ENCODE data around the gene EMP1. TPM values are rescaled to one million over a fixed set of nuclear protein-coding genes. Genes with fewer than 3 reads are reported as not detected.

EMP1 gene
- total and polyA plus RNA-seq, 2 of the 8 experiments (the other 6 are each of a cell fraction or from before 2014, with no cell fraction given) = 0.17 to 0.65 TPM

DNA sequence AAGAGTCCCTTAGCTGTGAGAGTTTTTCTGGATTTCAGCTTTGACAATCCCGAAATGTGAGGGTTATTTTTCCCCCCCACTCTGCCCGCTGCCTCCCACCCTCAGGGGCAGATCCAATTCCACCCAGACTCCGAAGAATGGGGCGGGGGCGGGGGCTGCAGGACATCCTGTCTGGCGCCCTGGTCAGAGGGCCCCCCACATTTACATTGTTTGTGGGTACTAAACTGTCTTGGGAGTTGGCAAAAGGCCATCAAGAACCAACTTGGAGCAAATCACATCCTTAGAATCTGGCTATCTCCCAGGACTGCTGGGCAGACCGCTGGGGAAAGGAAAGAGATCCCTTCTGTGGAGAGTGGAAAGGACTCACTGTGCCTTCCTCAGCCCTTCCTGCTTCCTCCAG, 2.4 kb downstream of the EMP1 start:
- WGBS, 2 experiments (ENCODE audit: extremely low coverage in 1 of 2, insufficient coverage in 1 of 2, insufficient read length in 1 of 2, insufficient replicate concordance in 2 of 2, low coverage in 1 of 2, low lambda C conversion rate in 2 of 2, missing lambda C conversion rate in 1 of 2) = 79% methylated on average over 5 of the region's 7 CpGs; no CpG with 5 or more reads in 1 of the 2 experiments
- CTCF ChIA-PET (ENCODE audit: partially characterized antibody) = interaction anchor here (1.1 to 3.2 kb wide), 2 partner anchors 13 to 100 kb away, joined by 4 to 11 read pairs; no protein-coding TSS in a partner anchor

More for the DNA sequence above, 2.4 kb downstream of the EMP1 start:
- no peak overlapping the region for H3K14ac ChIP-seq (ENCODE audit: insufficient read length)
- H2AFZ ChIP-seq (ENCODE audit: low read length) = no peak overlapping the region
- H3K9ac ChIP-seq (replicated peaks in 1 of 4; ENCODE audit: extremely low read depth in 1 of 4, low read depth in 3 of 4, low read length in 3 of 4) = no peak overlapping the region
- H2BK12ac ChIP-seq (ENCODE audit: low read depth, low read length) = no peak overlapping the region
- H4K20me1 ChIP-seq (replicated peaks in 1 of 2; ENCODE audit: control insufficient read depth in 1 of 2, insufficient read depth in 2 of 2, low read length in 2 of 2) = no peaks in the 10 kb centered on the region
- no peak overlapping the region for H3K56ac ChIP-seq (replicated peaks; ENCODE audit: insufficient read length, low read depth, low read length)
- no peak overlapping the region for H4K5ac ChIP-seq (ENCODE audit: insufficient read length, low read depth, low read length)
- DNase-seq (ENCODE audit: low read depth in 1 of 2, low spot score in 2 of 2) (no peak), FAIRE-seq (no peak)
- H3K36me3 ChIP-seq (ENCODE audit: control insufficient read depth in 2 of 4, insufficient read depth in 4 of 4, low read length in 3 of 4) = no peaks in the 10 kb centered on the region
- H3K4me1 ChIP-seq (replicated peaks in 1 of 4; ENCODE audit: control insufficient read depth in 3 of 4, insufficient read depth in 4 of 4, low read length in 3 of 4) = peaks cover 1 to 11% (median 6%) of the 10 kb centered on the region in 4 experiments; a peak in 5 of 7 replicates
- no peak overlapping the region for H2BK15ac ChIP-seq (ENCODE audit: low read length)
- H3K27ac ChIP-seq (ENCODE audit: low read depth, low read length) = no peak overlapping the region
- POLR2A ChIA-PET (ENCODE audit: partially characterized antibody) = interaction anchor here (1.7 kb wide), 1 partner anchor 111 kb away, joined by 5 read pairs; no protein-coding TSS in a partner anchor
- no peak overlapping the region for H2AK5ac ChIP-seq (ENCODE audit: low read depth, low read length)
- no peak overlapping the region for H3K4me3 ChIP-seq (ENCODE audit: extremely low read depth in 1 of 4, insufficient read depth in 2 of 4, low read depth in 3 of 4, low read length in 4 of 4)
- no peaks in the 10 kb centered on the region for H3K27me3 ChIP-seq (replicated peaks in 1 of 4; ENCODE audit: control insufficient read depth in 3 of 4, extremely low read depth in 1 of 4, insufficient read depth in 3 of 4, low read length in 3 of 4)
- H4K8ac ChIP-seq (ENCODE audit: extremely low read depth, insufficient read depth, low read length) = no peak overlapping the region
- TF ChIP-seq JUN (IDR thresholded peaks at IDR 0.05; ENCODE audit: low read depth, low read length) (no peak), HDAC2 (IDR thresholded peaks at IDR 0.05; ENCODE audit: borderline replicate concordance in 1 of 2, low read depth in 2 of 2, low read length in 2 of 2) (no peak), CHD1 (IDR thresholded peaks at IDR 0.05; ENCODE audit: low read depth, low read length) (no peak)
- no peaks in the 10 kb centered on the region for H3K79me1 ChIP-seq (ENCODE audit: low read depth, low read length)
- H3K79me2 ChIP-seq (ENCODE audit: control insufficient read depth in 1 of 2, insufficient read depth in 2 of 2, low read length in 2 of 2) = no peaks in the 10 kb centered on the region
- no peak overlapping the region for H4K91ac ChIP-seq (replicated peaks; ENCODE audit: insufficient read length, low read length)
- no peak overlapping the region for H3K18ac ChIP-seq (ENCODE audit: extremely low read depth, low read length)
- H2BK5ac ChIP-seq (ENCODE audit: low read depth, low read length) = no peak overlapping the region
- H3K23ac ChIP-seq (ENCODE audit: insufficient read length) = no peak overlapping the region
- H2BK20ac ChIP-seq (ENCODE audit: low read length) = no peak overlapping the region
- H3K23me2 ChIP-seq (ENCODE audit: low read depth, low read length) = no peaks in the 10 kb centered on the region
- H3K4ac ChIP-seq (replicated peaks; ENCODE audit: insufficient read length, low read depth, low read length) = no peak overlapping the region
- no peaks in the 10 kb centered on the region for H3K9me3 ChIP-seq (ENCODE audit: insufficient read depth in 2 of 2, low read depth in 1 of 2, low read length in 1 of 2)
- H2BK120ac ChIP-seq (replicated peaks; ENCODE audit: low read depth, low read length) = no peak overlapping the region
- no peak overlapping the region for H3K4me2 ChIP-seq (ENCODE audit: insufficient read depth in 1 of 2, low read depth in 2 of 2, low read length in 2 of 2)

Data from H1 (cell line).